Stimulated activated CD4-positive, alpha-beta T cell treated with anti-CD3 and anti-CD28 coated beads, Interleukin-12 subunit alpha, Interleukin-12 subunit beta, amount 100 ng/mL, for 48 hours (primary cell): ENCODE data around the gene CHRM4.
A peak's percentile ranks its signal among the peaks of the same experiment; 100 is the strongest.

Experiments used
- DNase-seq, 3 donors: peaks; one replicate each; pipeline ENCODE4 v3.0.0-alpha.2; 2020; ENCODE audit warnings: low read depth in 2 of 3, low spot score in 1 of 3

CHRM4 gene

DNA sequence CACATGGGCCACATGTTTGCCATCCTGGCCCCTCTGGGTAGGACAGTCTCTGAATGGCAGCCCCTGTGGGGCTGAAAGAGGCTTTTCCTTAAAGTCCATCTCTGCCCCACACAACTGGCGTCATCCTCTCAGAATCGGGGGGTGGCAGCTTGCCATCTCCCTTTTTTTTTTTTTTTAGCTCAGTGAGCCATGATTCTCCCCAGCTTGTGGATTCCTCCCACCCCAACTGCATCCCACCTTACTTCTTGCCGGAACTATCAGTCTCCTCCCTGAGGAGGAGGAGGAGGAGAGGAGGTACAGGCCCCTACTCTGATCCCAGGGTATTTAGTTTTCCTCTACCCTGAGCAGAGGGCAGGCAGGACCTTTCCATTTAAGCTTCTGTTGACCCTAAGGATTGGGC lies 40.9 kb downstream of the CHRM4 start:
- DNase-seq = no peak

DNA sequence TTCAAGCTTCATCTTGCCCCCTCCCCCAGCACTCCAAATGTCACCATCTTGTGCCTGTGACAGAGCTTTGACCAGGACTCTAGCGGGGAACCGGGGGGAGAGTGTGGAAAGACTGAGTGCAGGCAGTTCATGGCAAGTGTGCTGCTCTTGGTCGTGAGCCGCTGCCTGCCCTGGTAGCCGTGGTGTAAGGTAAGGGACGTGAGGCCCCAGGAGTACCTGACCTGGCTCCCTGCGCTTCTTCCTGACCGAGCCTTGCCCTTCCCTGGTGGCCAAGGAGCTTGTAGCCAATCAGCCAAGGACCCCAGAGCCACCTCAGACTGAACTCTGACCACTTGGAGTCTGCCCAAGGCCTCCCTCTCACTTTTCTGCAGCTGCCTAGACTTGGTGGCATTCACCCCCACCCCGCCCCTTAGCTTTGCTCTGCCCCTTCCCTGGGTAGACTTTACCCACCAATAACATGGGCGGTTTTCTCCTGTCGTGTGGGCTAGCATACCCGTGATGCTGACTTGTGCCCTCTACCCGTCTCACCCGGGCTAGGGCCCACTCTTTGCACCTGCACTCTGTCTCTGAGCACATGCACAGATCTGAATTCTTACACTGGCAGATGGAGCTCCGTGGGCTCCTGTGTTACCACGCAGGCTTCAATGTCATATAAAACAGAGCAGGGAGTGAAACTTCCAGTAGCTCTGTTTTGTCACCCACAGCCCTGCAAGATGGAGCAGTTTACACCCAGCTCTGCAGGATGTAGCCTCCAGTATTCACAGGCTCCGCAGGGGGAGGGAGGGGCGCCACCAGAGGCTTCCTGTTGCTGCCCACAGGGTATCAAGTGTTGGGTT lies 42.8 kb downstream of the CHRM4 start:
- DNase-seq = no peak

DNA sequence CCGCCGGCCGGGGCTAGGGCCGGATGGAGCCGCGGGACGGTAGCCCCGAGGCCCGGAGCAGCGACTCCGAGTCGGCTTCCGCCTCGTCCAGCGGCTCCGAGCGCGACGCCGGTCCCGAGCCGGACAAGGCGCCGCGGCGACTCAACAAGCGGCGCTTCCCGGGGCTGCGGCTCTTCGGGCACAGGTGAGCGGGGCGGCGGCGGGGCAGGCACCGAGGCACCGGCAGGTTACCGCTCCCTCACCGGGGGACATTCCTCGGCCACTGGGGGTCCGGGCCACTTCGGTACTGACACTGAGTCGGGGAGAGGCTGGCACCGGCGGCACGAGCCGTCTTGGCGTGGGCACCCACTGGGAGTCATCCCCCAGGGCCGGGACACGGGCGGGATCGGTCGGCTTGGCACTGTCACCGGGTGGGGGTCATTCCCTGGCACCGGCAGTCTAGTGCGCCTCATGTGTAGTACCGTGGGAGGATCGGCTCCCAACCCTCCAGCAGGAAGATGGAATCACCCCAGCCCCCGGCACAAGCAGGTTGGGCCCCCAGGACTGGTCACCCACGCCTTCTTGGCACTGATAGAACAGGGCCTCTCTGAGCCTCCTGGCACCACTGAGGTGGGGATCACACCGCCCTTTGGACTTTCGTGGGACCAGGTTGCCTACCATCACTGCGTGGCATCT lies 43.8 kb downstream of the CHRM4 start:
- DNase-seq = no peak

DNA sequence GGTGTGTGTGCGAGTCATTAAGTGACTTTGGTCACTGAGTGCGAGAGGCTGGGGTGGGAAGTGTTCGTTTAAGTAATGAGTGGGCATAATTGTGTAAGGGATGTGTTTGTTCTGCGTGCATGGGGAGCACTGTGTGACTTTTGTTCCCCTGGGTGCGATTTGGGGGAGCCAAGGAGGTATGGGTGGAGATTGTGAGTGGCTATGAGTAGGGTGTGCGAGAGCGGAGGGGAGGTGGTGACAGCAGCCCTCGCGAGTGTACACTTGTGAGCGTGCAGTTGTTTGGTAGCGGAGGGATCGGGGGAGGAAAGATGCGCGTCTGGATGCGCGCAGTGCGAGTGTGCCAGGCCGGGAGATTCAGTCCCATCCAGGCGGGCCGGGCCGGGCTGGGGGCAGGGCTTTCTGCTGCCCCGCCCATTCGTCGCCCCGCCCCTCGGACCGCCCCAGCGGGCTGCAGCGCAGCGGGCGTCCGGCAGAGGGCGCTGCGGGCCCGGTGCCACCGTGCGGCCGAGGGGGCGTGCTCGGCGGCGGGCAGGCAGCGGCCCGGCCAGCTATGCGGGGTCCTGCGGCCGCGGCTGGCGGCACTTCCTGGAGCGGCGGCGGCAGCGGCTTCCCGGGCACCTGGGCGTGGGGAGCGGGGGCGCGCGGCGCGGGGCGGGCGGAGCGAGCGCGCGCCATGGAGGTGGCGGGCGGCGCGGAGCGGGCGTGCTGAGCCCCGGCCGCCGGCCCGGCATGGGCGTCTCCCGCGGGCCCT lies 44.5 kb downstream of the CHRM4 start, which contains the start of gene DGKZ:
Gene DGKZ (plus strand): TSS at position 578 of the 751 bp plus-strand sequence. CDS start 197 bp downstream, outside the sequence.
- DNase-seq = peak; percentile 75 to 84 (median 79)

DNA sequence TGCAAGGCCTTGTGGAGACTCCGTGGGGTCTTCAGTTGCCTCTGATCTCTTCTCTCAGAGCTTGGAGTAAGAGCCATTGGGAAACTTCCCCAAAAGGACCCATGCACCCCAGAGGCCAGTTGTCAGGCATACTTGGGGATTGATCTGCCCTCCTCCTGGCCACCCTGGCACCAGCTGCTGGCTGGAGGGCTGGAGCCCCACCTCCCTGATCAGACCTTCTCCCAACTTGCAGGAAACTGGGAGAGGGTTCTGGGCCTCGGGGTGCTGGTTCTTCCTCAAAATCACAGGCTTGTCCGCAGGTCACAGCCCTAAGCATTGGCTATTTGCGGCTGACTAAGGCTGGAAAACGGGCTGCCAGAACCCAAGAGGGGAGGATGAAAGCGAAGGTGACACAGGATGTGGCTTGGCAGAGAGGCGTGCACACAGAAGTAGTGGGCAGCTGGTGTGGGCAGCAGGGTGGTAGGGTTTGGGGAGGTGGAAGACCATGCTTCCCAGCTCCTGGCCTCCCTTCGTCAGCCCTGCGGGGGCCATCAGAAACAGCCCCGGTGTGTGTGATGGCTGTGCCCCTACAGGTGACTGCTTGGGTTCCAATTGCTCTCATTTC lies 45.6 kb downstream of the CHRM4 start:
- DNase-seq = no peak

DNA sequence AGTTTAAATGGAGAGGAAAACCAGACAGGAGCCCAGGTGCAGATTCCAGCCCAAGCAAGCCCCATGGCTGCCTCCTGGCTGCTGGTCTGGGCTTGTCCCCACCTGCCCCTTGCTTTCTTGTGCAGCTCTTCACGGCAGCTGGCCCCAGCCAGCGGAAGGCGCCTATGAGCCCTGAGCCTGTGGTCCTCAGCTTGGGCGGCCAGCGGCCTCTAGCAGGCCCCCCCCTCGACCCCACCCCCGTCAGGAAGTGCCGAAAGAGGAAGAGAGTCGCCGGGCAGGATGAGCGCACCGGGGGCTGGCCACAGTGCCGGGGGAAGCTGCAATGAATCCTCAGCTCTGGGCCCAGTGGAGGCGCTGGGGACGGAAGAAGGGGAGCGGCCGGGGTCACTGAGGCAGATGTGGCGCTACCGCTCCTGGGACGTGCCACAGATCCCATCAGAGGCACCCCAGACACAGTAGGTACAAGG lies 46.4 kb downstream of the CHRM4 start:
- DNase-seq = no peak

DNA sequence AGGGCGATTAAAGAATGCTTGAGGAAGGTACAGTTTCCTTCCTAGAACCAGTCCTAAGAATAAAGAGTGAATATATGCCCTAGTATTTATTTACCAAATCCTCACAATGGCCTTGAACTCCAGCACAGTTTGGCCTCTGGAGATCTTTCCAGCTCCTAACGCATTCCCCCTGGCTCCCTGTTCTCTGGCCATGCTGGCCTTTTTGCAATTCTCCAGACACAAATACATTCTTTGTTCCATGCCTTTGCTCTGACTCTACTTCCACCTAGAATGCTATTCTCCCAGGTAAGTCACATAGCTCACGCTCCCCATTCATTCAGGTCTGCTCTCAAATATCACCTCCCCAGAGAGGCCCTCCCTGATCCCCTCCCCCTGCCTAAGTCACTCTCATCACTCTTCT lies 48.1 kb downstream of the CHRM4 start:
- DNase-seq = no peak

DNA sequence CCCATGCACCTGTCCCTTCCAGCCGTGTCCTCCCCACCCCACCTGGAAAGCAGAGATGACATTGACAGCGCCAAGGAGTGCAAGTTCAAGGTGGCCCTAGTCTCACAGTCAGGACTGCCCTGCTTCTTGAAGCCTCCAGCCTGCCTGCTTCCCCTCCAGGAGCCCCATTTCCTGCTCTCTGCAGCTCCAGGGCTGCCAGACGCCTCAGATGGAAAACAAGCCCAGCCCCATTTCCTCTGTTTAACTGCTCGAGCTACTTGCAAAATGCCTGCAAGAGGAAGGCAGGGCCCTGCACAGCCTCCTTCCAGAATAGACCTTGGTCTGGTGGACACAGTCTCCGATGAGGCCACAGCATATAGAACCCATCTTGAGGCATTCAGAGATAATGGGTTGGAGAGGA lies 49.3 kb downstream of the CHRM4 start:
- no peak for DNase-seq

DNA sequence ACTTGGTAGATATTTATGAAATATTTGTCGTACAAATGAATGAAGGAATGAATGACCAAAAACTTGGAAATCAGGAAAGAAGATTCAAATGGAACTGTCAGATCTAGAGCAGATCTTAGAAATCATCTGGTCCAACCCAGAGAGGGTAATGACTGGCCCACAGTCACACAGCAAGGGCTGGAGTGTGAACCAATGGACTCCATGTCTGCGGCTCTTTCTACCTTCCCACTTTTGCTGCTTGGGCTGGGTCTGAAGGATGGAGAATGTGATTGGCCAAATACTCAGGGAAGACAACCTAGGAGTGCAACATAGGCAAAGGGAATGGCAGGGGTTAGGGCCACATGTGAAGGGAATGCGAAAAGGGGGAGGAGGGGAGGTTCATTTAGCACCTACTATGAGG lies 50.1 kb downstream of the CHRM4 start:
- no peak for DNase-seq

DNA sequence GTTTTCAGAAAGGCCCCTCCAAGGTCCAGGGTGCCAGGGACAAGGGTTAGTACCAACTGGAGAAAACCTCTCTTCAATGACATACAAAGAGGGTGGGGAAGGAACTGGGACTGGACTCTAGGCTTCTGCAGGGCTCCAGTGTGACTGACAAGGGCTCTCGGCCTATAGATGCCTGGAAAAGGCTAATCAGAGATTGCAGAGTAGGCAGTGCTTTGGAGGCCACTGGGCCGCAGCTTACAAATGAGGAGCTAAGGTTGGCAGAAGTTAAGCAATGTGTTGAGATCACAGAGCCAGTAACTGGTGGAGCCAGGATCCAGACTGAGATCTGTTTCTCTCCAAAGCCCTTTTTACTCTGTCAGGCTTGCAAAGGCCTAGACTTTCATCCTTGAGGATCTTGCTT lies 51.8 kb downstream of the CHRM4 start:
- no peak for DNase-seq

DNA sequence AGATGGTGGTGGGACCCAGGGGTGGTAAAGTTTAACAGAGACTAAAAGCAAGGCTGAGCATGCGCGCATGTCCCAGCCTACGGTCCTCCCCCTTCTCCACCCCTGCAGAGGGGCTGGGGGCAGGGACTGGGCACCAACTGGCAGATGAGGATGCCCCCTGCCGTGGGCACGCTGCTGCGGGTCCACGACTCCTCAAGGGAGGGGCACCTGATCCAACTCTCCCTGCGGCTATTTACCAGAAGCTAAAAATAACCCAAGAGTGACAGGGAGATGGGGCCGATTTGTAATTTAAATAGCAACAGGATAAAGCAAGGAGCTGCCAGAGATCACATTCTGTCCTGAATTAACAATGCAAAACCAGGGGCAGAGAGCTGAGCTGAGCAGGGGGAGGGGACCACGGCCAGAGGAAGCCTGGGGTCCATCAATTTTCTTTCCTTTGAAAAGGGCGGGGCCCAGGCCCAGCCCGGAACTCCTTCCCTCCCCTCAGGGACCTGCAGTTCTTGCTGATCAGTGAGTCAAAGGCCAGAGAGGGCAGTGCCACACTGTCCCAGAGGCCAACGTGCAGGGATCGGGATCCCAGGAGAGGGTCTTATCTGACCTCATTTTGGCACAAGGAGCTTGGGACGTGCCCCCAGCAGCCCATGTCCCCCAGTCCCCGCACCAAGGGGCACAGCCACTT lies 52.4 kb downstream of the CHRM4 start:
- no peak for DNase-seq

DNA sequence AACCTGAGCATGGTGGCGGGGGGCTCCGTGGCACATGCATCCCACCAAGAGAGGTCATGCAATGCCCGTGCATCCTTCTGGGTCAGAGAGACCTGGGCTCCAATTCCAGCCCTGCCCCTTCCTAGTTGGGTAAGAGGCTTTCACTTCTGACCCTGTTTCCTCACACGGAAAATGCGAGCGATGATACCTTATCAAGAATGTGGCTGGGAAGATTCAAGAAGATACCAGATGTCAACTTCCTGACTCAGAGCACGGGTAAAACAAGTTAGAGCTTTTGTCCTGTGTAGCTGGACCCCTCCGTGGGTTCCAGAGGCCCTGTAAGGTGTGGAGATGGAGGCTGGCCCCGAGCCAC lies 53.0 kb downstream of the CHRM4 start:
- DNase-seq = no peak

DNA sequence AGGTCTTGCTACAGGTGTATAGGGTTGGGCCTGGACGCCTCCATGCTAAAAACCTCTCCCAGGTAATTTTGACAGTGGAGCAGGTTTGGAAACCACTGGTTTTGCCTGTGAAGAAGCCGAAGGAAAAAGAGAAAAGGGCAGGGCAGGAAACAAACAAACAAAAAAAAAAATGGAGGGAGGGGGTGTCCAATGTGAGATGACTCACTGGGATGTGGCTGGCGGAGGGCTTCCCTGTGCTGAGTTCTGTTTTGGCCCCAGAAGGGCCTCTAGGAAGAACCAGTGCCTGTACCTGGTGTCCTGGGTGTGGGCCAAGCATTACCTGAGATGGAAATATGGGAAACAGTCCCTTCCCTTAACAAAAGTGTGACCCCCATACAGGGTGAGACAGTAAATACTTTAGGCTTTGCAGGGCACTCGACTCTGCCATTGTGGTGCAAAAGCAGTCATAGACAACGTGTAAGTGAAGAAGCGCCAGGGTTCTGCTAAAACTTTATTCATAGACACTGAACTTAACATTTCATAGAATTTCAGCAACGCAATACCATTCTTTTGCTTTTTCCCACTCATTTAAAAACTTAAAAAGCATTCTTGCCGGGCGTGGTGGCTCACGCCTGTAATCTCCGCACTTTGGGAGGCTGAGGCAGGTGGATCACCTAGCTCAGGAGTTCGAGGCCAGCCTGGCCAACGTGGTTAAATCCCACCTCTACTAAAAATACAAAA lies 53.8 kb downstream of the CHRM4 start:
- no peak for DNase-seq

DNA sequence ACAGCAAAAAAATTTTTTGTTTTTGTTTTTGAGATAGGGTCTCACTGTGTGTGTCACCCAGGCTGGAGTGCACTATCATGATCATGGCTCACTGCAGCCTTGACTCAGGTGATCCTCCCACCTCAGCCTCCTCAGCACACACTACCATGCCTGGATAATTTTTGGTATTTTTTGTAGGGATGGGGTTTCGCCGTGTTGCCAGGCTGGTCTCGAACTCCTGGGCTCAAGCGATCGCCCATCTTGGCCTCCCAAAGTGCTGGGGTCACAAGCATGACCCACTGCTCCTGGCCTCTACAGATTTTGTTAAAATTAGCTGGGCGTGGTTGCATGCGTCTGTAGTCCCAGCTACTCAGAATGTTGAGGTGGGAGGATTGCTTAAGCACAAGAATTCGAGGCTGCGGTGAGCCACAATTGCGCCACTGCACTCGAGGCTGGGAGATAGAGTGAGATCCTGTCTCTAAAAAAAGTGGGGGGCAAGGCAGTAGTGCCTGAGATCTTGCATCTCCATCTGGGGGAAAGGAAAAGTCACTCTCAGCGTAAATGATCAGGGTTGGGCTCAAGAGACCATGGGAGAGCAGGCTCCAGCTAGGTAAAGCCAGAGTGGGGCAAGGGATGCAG lies 54.9 kb downstream of the CHRM4 start:
- DNase-seq = no peak

DNA sequence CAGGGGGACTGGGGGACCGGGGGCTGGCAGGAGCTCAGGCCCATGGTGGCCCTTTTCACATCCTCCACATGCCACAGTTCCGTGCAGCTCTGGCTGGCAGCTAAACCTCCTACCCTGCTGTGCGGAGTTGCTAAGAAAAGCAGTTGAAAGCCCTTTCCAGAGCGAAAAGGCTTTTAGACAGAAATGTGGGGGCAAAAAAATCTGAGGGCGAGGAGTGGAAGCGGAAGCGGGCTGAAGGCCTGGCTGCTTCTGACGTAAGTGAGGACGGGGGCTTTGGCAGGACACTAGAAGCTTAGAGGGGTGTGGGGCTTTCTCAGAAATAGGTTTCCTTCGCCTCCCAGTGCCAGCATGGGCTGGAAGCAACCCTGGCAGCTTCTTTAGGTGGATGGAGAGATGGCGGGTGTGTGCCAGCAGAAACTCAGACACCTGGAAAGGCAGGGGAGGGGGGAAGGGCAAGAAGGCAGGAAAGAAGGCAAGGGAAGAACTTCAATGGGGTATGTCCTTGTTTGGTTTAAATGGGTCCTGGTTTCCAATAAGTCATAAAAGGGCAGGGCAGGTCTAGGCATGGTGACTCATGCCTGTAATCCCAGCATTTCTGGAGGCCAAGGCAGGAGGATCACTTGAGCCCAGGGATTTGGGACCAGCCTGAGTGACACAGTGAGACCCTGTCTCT lies 55.5 kb downstream of the CHRM4 start:
- DNase-seq = no peak

DNA sequence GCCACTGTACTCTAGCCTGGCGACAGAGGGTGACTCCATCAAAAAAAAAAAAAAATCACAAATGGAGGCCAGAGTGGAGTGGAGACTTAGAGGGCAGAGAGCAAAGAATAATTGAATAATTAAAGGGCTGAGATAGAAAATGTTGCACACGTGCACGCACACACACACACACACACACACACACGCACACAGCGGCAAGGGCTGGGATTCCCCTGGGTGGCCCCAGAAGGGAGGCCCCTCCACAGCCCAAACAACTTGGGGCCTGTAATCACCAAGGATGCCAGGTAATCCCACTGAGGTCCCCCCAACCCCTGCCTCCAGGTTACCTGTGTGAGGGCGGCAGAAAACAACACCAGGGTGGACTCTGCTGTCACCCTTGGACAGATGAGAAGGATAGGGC lies 56.3 kb downstream of the CHRM4 start:
- no peak for DNase-seq

DNA sequence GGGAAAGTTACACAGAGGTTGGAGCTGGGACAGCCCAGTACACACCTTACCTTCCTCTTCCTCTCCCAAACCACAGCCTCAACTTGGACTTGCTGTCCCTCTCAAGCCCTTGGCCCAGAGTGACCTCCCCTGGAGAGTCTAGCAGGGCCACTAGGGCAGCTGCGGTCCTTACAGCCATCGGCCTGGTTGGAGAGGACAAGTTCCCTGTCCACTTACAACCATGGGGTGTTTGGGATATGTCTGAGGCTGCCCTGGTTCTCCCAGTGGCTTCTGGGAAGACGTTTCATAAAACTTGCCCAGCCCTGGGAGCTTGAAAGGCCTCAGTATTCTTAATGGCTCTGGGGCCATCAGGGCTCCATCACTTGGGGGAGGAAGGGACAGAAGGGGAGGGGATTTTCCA lies 57.4 kb downstream of the CHRM4 start:
- DNase-seq = no peak
